DMS 273 (cell line): ENCODE measurements around the gene DTNB.
"Not testable (repeated sequence)": the region's sequence is repeated elsewhere in the genome, so short reads cannot be mapped to it uniquely, and the experiment has no call there.

Experiments
- DNase-seq: peaks from one replicate; lab custom pipeline; 2025; ENCODE audit not compliant: unreplicated experiment; lab: John Stamatoyannopoulos, UW

Gene DTNB

DNA sequence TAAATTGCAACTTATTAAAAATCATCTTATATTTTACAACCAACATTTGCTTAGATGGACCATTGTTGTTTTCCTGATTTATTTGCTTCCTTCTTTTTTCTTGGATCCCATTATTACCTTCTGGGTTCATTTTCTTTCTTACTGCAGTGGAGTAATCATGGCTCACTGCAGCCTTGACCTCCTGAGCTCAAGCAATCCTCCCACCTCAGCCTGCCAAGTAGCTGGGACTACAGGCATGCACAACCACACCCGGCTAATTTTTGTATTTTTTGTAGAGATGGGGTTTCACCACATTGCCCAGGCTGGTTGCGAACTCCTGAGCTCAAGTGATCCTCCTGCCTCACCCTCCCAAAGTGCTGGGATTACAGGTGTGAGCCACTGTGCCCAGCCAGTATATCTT is 123.8 kb downstream of the DTNB start:
- DNase-seq, result not testable (repeated sequence)

DNA sequence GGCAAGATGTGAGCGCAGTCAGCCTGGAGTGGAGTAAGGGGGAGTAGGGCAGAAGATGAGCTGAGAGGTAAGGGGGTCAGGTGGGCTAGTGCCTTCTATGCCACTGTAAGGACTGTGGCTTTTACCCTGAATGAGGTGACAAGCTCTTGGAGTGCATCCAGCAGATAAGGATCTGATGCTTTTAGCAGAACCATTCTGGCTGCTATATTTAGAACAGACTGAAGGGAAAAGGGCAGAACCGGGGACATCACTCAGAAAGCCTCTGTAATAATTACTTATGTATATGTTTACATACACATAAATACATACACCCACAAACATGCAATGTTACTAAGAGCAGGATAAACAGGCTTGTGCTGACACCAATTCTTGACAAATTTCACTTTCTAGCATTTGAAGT is 124.8 kb downstream of the DTNB start:
- DNase-seq, result peak; percentile 56

DNA sequence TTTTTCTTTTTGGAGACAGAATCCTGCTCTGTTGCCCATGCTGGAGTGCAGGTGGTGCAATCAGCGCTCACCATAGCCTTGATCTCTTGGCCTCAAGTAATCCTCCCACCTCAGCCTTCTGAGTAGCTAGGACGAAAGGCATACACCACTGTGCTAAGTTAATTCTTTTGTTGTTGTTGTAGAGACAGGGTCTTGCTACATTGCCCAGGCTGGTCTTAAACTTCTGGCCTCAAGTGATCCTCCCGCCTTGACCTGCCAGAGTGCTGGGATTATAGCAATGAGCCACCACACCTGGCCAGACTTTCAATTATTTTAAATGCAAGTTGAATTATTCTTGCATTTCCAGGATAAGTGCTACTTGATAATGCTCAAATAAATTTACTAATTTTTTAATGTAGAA is 126.5 kb downstream of the DTNB start:
- DNase-seq, result no peak

- no peak for DNase-seq
Measured at GRCh38 chr2:25545899-25546298, 127.5 kb downstream of the DTNB start.

DNA sequence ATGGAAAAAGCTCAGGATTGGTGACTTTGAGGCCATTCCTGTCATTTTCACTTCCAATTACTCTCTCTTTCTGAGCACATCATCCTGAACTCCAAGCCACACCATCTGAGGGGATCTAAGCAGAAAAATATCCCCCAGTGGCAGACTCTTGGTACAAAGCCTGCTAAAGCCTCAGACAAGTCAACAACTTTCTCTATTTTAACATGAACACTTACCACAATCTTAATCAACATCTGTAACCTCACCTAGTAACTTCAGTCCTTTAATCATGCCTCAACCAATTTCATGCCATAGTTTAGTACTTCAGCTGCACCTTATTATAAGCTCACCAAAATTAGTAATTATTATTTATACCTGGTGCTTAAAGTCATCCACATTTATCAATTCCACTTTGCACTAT is 128.9 kb downstream of the DTNB start:
- no peak for DNase-seq

DNA sequence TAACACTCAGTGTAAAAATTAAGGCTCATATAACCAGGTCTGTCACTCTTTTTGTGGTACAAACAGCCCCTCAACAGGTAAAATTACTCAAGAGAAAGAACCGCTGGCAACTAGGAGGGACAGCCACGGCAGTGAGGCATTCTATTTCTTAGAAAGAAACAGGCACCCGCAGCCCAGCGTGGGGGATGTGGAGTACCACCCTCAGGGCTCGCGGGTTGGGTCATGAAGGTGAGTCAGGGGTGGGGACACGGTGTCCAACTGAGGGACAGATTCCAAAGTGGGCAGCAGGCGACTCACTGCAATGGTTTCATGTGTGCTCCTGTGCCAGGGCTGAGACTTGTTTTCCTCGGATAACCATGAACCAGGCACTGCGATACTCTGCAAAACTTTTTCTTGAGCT is 129.4 kb downstream of the DTNB start:
- DNase-seq, result no peak

DNA sequence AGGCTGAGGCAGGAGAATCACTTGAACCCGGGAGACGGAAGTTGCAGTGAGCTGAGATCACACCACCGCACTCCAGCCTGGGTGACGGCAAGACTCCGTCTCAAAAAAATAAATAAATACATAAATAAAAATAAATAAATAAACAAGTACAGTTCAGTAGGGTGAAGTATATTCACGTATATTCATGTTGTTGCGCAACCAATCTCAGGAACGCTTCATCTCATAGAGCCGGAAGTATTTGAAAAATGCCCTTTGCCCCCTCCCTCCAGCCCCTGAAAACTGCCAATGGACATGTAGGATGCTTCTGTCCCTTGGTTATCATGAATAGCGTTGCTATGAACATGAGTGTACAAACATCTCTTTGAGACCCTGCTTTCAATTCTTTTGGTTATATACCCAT is 132.0 kb downstream of the DTNB start:
- DNase-seq, result no peak

- DNase-seq, result peak; percentile 11
Measured at GRCh38 chr2:25539136-25539535, 134.2 kb downstream of the DTNB start.

DNA sequence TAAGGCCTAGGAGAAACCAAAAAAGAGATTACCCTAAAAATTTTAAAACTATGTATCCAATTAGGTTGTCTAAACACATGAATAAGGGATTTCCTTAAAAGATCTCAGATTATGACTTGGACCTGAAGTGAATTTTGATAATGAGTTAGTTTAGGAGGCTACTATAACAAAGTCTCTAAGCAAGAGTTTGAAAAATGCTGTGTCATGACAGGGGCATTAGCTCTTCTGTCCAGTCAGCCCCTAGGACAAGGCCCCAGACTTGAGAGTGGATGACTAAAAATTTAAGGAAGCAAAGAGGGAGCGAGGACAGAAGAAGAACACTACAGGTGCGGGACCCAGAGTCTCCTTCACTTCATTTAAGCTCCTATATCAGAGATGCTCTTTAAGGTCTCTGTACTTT is 135.9 kb downstream of the DTNB start:
- DNase-seq, result no peak

GRCh38 chr2:25535411-25536289 is 137.7 kb downstream of the DTNB start:
- DNase-seq, result not testable (repeated sequence)

- not testable (repeated sequence) for DNase-seq
Measured at GRCh38 chr2:25534937-25535336, 138.4 kb downstream of the DTNB start.

DNA sequence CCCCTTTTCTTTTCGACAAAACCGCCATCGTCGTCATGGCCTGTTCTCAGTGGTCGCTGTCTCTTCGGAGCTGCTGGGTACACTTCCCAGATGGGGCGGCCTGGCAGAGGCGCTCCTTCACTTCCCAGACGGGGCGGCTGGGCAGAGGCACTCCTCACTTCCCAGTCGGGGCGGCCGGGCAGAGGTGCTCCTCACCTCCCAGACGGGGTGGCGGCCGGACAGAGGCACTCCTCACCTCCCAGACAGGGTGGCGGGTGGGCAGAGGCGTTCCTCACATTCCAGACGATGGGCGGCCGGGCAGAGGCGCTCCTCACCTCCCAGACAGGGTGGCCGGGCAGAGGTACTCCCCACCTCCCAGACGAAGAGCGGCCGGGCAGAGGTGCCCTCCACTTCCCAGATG is 138.9 kb downstream of the DTNB start:
- DNase-seq, result no peak

DNA sequence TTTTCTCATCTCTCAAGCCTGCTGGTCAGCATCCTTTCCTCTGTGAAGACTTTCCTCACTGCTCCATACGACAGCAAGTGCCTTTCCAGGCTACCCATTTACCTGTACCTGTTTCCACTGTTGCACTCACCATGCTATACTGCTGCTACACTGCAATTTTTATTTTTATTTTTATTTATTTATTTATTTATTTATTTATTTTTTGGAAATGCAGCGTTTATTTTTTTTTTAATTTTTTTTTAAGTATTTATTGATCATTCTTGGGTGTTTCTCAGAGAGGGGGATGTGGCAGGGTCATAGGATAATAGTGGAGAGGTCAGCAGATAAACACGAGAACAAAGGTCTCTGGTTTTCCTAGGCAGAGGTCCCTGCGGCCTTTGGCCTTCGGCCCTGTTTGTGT is 139.6 kb downstream of the DTNB start:
- not testable (repeated sequence) for DNase-seq

GRCh38 chr2:25532521-25532920 is 140.9 kb downstream of the DTNB start:
- no peak for DNase-seq

GRCh38 chr2:25529034-25529433 is 144.3 kb downstream of the DTNB start:
- DNase-seq, result no peak

DNA sequence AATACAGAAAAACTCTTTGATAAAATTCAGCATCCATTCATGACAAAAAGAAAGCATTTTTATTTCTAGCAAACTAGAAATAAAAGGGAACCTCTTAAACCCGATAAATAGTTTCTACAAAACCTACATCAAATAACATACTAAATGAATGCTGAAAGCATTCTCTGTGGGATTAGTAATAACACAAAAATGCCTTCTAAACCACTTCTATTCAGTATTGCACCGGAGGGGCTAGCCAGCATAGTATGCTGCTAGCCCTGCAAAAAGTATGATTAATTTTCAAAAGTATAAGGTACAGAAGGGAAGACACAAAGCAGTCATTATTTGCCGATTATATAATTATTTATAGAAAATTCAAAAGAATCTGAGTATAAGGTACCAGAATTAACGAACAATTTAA is 145.2 kb downstream of the DTNB start:
- no peak for DNase-seq

DNA sequence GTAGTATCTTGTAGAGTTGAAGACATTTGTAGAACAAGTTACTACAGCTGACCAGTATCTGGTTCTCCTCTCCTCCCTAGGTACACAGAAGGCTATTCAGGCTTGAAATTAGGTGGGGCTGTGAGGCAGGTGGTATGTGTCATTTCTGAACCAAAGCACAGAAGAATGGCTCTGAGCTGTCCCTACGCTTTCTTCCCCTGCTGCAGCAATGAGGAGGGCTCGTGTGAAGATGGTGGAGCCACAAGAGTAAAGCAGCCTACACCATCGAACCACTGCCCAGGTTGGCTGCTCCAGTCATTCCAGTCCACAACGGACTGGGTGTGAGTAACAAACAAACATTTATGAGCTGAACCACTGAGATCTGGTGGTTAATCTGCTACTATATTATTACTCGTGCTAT is 148.9 kb downstream of the DTNB start:
- DNase-seq, result no peak

DNA sequence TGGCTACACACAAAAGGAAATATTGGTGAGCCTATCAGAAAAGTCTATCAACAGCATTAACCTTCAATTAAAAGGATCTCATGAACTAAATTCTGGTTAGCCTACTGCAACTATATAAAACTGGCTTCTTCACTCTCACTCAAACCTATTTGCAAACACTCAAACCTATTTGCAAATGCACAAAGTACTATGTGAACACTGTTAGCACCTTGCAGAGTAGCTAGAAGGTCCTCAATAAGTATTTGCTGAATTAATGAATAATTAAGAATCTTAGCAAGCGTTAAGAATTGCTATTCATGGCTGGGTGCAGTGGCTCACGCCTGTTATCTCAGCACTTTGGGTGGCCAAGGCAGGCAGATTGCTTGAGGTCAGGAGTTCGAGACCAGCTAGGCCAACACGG is 150.3 kb downstream of the DTNB start:
- DNase-seq, result no peak

DNA sequence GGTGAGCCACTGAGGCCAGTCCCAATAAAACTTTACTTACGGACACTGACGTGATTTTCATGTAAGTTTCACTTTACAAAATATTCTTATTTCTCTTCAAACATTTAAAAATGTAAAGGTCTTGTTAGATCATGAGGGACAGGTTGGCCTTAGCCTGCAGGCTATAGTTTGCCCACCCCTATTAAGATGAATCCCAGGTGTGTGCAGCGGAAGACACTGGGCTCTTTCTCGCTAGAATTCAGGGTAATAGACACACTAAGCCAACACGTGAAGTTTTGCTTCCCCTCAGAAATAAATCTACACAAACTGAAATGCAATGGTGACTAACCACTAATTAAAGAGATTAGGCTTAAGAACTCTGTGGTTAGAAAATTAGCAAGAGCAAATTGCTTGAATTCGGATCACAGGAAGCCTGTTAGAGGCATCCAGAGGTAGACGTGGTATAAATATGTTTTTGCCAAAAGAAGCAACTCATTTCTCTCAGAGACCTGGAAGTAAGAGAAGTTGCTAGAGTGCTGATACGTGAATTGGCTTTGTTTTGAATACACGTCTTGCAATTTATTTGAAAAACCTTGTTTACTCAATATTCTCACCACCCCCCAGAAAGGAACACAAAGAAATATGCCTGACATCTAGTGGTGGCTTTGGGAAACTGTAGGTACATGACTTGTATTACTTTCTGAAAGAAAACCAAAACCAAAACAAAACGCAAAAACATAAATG is 151.6 kb downstream of the DTNB start:
- DNase-seq, result peak; percentile 82

GRCh38 chr2:25521126-25521525 is 152.3 kb downstream of the DTNB start:
- no peak for DNase-seq

- DNase-seq, result no peak
Measured at GRCh38 chr2:25517701-25518100, 155.7 kb downstream of the DTNB start.

- no peak for DNase-seq
Measured at GRCh38 chr2:25514043-25514637, 159.2 kb downstream of the DTNB start.
